Hepatocyte (in vitro differentiated cells): ENCODE measurements around the gene REPS2.

ENCODE experiments used
- EZH2 ChIP-seq: fragments of 200-600 bp; sonication (generic); IDR thresholded peaks from 2 replicates; pipeline ENCODE4 v1.6.1; 2016; ENCODE audit warnings: antibody characterized with exemption, mild to moderate bottlenecking, borderline replicate concordance
- TF ChIP-seq, protein P1 (sequence below): fragments of 200-600 bp; sonication (generic); IDR thresholded peaks from 2 replicates; pipeline ENCODE4 v1.5.1; 2016; ENCODE audit warnings: antibody characterized with exemption, mild to moderate bottlenecking; ENCODE audit not compliant: poor library complexity

DNA sequence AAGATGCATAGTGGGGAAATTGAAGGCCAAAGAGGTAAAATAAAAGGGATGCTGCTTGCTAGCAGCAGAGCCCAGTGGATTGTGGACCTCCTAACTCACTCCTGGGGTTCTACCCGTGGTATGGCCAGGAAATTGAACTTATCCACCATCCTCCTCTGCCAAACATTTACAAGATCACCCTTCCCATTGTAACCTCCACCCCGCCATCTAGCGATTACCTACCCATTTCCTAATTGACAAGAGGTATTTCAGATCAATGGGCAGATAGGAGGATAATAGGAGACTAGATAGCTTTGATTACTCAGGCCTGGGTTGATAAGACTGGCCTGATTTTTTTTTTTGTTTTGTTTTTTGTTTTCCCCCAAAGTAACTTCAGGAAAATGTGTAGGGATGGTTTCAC lies 67.8 kb downstream of the REPS2 start:
- TF ChIP-seq, protein P1, sequence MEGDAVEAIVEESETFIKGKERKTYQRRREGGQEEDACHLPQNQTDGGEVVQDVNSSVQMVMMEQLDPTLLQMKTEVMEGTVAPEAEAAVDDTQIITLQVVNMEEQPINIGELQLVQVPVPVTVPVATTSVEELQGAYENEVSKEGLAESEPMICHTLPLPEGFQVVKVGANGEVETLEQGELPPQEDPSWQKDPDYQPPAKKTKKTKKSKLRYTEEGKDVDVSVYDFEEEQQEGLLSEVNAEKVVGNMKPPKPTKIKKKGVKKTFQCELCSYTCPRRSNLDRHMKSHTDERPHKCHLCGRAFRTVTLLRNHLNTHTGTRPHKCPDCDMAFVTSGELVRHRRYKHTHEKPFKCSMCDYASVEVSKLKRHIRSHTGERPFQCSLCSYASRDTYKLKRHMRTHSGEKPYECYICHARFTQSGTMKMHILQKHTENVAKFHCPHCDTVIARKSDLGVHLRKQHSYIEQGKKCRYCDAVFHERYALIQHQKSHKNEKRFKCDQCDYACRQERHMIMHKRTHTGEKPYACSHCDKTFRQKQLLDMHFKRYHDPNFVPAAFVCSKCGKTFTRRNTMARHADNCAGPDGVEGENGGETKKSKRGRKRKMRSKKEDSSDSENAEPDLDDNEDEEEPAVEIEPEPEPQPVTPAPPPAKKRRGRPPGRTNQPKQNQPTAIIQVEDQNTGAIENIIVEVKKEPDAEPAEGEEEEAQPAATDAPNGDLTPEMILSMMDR, result no peak
- TF ChIP-seq EZH2, result no peak
